Prostate gland (tissue), 2 donors: ENCODE data around the gene LHFPL3.

ENCODE experiments used
- CTCF ChIP-seq, 4 experiments: fragments of 200-600 bp in 2 of 4; fragments of 450-650 bp in 2 of 4; sonication (generic) in 2 of 4; IDR thresholded peaks; 1 replicate in 3 of 4; 2 replicates in 1 of 4; pipeline ENCODE4 v1.5.1; 2016 to 2019; ENCODE audit warnings: antibody characterized with exemption in 4 of 4, mild to moderate bottlenecking in 2 of 4, moderate library complexity in 2 of 4
- POLR2A ChIP-seq: fragments of 450-650 bp; IDR thresholded peaks from one replicate; pipeline ENCODE4 v1.6.1; 2016; ENCODE audit warnings: antibody characterized with exemption, mild to moderate bottlenecking
- POLR2AphosphoS5 ChIP-seq: sonication (generic); formaldehyde crosslinking; IDR thresholded peaks from one replicate; pipeline ENCODE4 v1.6.1; 2017; ENCODE audit warnings: antibody characterized with exemption

GRCh38 chr7:104509874-104510273, 181.5 kb downstream of the LHFPL3 start:
- TF ChIP-seq CTCF (IDR thresholded peaks at IDR 0.05): no peak
- no peak for TF ChIP-seq POLR2AphosphoS5
- TF ChIP-seq POLR2A: no peak
